Right atrium auricular region (tissue), 2 donors: Measurements from ENCODE around the gene GPR150. TPM values are rescaled to one million over a fixed set of nuclear protein-coding genes. Genes with fewer than 3 reads are reported as not detected.

Source experiments
- DNase-seq: peaks from one replicate; pipeline ENCODE4 v3.0.0-alpha.2; 2019; ENCODE audit warnings: low spot score
- H3K27ac ChIP-seq, 2 donors: fragments of 200-600 bp; sonication (generic); 1 replicate in 1 of 2; 2 replicates in 1 of 2; pipeline ENCODE4 v1.5.1; 2016 to 2019
- H3K27me3 ChIP-seq, 2 donors: fragments of 200-600 bp; sonication (generic); one replicate each; pipeline versions ENCODE4 v1.5.1 to v1.6.0; 2017 to 2019
- H3K36me3 ChIP-seq: fragments of 200-600 bp; sonication (generic); one replicate; pipeline ENCODE4 v1.5.1; 2016
- H3K4me1 ChIP-seq, 2 donors: fragments of 200-600 bp; sonication (generic); one replicate each; pipeline versions ENCODE4 v1.5.1 to v1.6.0; 2017 to 2019
- H3K4me3 ChIP-seq, 2 donors: fragments of 200-600 bp; sonication (generic); 1 replicate in 1 of 2; 2 replicates in 1 of 2; pipeline ENCODE4 v1.5.1; 2017 to 2019; ENCODE audit warnings: mild to moderate bottlenecking in 1 of 2, moderate library complexity in 1 of 2
- H3K9me3 ChIP-seq, 2 donors: fragments of 200-600 bp; sonication (generic); one replicate each; pipeline ENCODE4 v1.5.1; 2019
- total RNA-seq, 2 donors: library from RNA; depleted of rRNA; stranded (reverse); fragments of >200 nt; gene quantifications; one replicate each; pipeline ENCODE4 v1.1.0, GENCODE V29; 2016
- TF ChIP-seq, protein P1 (sequence below), 2 donors: fragments of 200-600 bp; sonication (generic); IDR thresholded peaks; one replicate each; pipeline ENCODE4 v1.5.1; 2019; ENCODE audit warnings: antibody characterized with exemption in 2 of 2

The GPR150 gene
- total RNA-seq, 2 donors from 2014 or later: not detected

DNA sequence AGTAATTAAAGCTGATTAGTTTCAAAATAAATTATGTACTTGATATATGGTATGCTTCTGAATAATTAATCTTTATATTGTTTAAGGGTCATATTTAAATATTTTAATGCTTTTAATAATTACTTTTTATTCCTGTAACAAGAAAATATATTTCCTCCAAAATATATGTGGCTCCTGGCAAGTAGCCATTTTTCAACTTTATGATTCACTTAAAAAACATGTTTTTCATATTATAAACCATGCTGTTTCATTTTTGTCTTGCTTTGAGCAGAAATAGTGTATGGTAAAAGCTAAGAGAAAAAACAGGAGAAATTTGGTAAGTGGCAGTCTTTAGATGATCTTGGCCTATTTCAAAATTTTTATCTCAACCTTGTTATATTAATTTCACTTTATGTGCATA, 48.3 kb downstream of the GPR150 start:
- no peaks in the 10 kb centered on the region for H3K27me3 ChIP-seq
- no peak overlapping the region for H3K27ac ChIP-seq
- no peaks in the 10 kb centered on the region for H3K36me3 ChIP-seq
- H3K9me3 ChIP-seq: no peaks in the 10 kb centered on the region
- peaks cover 0 to 16% of the 10 kb centered on the region in 2 donors for H3K4me1 ChIP-seq
- TF ChIP-seq, protein P1, sequence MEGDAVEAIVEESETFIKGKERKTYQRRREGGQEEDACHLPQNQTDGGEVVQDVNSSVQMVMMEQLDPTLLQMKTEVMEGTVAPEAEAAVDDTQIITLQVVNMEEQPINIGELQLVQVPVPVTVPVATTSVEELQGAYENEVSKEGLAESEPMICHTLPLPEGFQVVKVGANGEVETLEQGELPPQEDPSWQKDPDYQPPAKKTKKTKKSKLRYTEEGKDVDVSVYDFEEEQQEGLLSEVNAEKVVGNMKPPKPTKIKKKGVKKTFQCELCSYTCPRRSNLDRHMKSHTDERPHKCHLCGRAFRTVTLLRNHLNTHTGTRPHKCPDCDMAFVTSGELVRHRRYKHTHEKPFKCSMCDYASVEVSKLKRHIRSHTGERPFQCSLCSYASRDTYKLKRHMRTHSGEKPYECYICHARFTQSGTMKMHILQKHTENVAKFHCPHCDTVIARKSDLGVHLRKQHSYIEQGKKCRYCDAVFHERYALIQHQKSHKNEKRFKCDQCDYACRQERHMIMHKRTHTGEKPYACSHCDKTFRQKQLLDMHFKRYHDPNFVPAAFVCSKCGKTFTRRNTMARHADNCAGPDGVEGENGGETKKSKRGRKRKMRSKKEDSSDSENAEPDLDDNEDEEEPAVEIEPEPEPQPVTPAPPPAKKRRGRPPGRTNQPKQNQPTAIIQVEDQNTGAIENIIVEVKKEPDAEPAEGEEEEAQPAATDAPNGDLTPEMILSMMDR (IDR thresholded peaks at IDR 0.05): no peak
- H3K4me3 ChIP-seq: no peak overlapping the region
- DNase-seq: no peak

DNA sequence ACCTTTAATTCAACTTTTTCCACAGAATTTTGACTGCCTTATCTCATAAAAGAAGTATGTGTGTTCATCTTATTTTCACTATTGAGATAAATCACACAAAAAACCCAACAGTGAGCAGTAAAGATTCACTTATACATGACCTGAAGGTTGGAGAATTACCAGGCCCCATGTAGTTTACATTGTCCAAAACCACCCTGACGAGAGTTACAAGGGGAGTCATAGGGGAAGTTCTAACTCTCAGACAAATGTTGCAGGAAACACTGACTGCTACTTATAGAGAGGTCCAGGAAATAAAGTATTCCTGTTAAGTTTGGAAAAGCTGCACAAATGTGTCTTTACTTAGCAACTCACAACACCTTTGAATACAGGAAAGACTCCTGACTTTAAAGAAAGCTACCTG, 48.8 kb downstream of the GPR150 start:
- Histone ChIP-seq H3K4me3 (no peak overlapping the region), H3K27ac (peak overlapping the region; percentile 45 to 75)

DNA sequence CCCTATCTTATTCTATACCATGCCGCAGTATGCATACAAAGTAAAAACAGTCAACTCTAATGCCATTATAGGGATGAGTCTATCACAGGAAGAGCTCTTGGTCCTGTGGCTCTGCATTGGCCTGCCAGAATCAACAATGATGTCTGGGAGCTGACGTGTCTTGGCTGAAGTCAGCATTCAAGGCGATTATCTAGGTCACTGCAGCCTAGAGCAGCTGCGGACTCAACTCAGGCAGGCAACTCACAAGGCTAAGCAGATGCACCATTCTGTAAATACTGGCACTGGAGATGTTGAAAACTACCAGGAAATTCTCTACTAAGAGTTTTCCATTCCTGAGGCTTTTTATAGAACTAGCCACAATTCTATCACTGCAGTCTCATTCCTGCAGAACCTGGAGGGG, 49.7 kb downstream of the GPR150 start:
- Histone ChIP-seq H3K9me3 (no peaks in the 10 kb centered on the region), H3K27me3 (no peaks in the 10 kb centered on the region), H3K4me3 (no peak overlapping the region), H3K27ac (peak overlapping the region; percentile 45 to 75), H3K4me1 (peaks cover 0 to 16% of the 10 kb centered on the region in 2 donors), H3K36me3 (no peaks in the 10 kb centered on the region)
- peak; percentile 87 for DNase-seq
- TF ChIP-seq, protein P1 (IDR thresholded peaks at IDR 0.05): no peak

More for the DNA sequence above, 48.8 kb downstream of the GPR150 start:
- H3K4me1 ChIP-seq: peaks cover 0 to 16% of the 10 kb centered on the region in 2 donors
- H3K9me3 ChIP-seq: no peaks in the 10 kb centered on the region
- H3K27me3 ChIP-seq: no peaks in the 10 kb centered on the region
- TF ChIP-seq, protein P1 (IDR thresholded peaks at IDR 0.05): no peak
- H3K36me3 ChIP-seq: no peaks in the 10 kb centered on the region
- no peak for DNase-seq

DNA sequence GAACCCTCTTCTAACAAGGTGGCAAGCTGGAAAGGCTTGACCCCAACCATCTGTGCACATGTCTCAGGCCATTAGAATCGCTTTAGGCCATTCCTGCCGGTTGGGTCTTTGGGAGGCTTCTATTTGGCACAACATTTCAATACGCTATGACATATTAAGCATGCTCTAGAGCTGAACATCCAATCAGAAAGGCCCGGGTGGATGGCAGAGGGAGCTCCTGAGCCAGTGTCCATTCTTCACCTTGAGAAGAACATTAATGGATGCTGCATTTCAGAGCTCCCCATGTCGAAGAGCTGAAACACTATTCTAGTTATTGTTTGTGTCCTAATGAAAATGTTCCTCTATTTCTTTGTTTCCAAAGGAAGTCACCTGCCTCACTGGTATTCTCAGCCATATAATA, 50.1 kb downstream of the GPR150 start:
- H3K4me1 ChIP-seq: peaks cover 0 to 16% of the 10 kb centered on the region in 2 donors
- DNase-seq: no peak
- H3K36me3 ChIP-seq: no peaks in the 10 kb centered on the region
- H3K27me3 ChIP-seq: no peaks in the 10 kb centered on the region
- no peaks in the 10 kb centered on the region for H3K9me3 ChIP-seq
- TF ChIP-seq, protein P1 (IDR thresholded peaks at IDR 0.05): no peak
- H3K4me3 ChIP-seq: no peak overlapping the region
- H3K27ac ChIP-seq: peak overlapping the region; percentile 45 to 75

DNA sequence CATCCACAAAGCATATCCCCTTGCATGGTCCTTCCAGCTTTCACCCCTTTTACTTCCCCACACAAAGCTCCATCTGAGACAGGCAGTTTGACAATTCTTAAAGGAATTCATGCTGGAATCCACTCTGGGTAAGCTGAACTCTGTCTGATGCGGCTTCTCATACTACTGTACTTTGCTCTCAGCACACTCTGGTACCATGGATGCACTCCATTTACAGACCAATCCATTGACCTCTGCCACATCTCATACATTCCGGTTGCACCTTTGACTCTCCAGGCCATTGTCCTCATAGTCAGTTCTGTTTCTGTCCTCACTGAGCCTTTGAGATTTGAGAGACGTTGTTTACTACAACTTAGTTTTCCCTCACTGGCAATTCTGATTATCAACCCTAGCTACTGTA, 50.7 kb downstream of the GPR150 start:
- DNase-seq: no peak
- TF ChIP-seq, protein P1 (IDR thresholded peaks at IDR 0.05): no peak
- H3K36me3 ChIP-seq: no peaks in the 10 kb centered on the region
- H3K27me3 ChIP-seq: no peaks in the 10 kb centered on the region
- peaks cover 0 to 16% of the 10 kb centered on the region in 2 donors for H3K4me1 ChIP-seq
- no peak overlapping the region for H3K4me3 ChIP-seq
- no peaks in the 10 kb centered on the region for H3K9me3 ChIP-seq
- H3K27ac ChIP-seq: peak overlapping the region; percentile 45 to 75

Other genes with a start within 250 kb of the GPR150 start
- 10 to 100 TPM in 1 of 2 donors, 1 to 10 TPM in 1; 3.5 to 24.7 TPM for gene FAM81B, start 228.7 kb upstream of the GPR150 start, total RNA-seq
- 10 to 100 TPM; 32.1 to 39.3 TPM for gene SKIC3, start 65.1 kb upstream of the GPR150 start, total RNA-seq
- gene ARSK, start 65.0 kb upstream of the GPR150 start, total RNA-seq: 1 to 10 TPM; 3.7 to 6.0 TPM
- gene RFESD, start 26.7 kb downstream of the GPR150 start, total RNA-seq: 1 to 10 TPM; 1.9 to 2.5 TPM
- gene SPATA9, start 62.9 kb downstream of the GPR150 start, total RNA-seq: under 1 TPM in 1 of 2 donors, not detected in 1; 0.30 TPM
- 10 to 100 TPM; 56.2 to 89.9 TPM for gene RHOBTB3, start 111.2 kb downstream of the GPR150 start, total RNA-seq
- gene GLRX, start 202.6 kb downstream of the GPR150 start, total RNA-seq: 100 to 1,000 TPM; 151 to 173 TPM